K562 (cell line): ENCODE data around the gene POLD1. TPM values are rescaled to one million over a fixed set of nuclear protein-coding genes. Genes with fewer than 3 reads are reported as not detected.

Source experiments
- ATAC-seq: fragments of 200-7000 bp; cut with Tn5 transposase; 3 replicates; pipeline ENCODE4 v1.9.1; 2020; ENCODE audit warnings: moderate library complexity
- BruUV-seq: library from RNA; stranded (reverse); fragments of 400-500 nt; replicated peaks from 2 replicates; lab custom pipeline; 2021; lab: Mats Ljungman, UMichigan
- CTCF ChIA-PET: fragments of 300-600 bp; formaldehyde crosslinking; extraction: SDS; loops from one replicate; lab custom pipeline; 2021; ENCODE audit warnings: low intra/inter-chr PET ratio; lab: Yijun Ruan, JAX
- POLR2A ChIA-PET: fragments of 300-600, 350-650 bp; sonication (Branson Sonifier 250); formaldehyde crosslinking; extraction: SDS; loops from one replicate; lab custom pipeline; 2021; ENCODE audit warnings: antibody characterized with exemption, inconsistent platforms; lab: Yijun Ruan, JAX
- DNase-seq, 4 experiments: peaks; one replicate each; pipeline versions ENCODE4 v3.0.0 to v3.0.0-alpha.2; 2011 to 2018; ENCODE audit warnings: low spot score in 3 of 4, mixed read lengths in 3 of 4; ENCODE audit errors: extremely low read depth in 1 of 4
- FAIRE-seq: peaks from 2 replicates; lab custom pipeline; 2011; peaks lifted over from hg19 to GRCh38; lab: Jason Lieb, UNC
- H2AFZ ChIP-seq: 2 replicates; pipeline ENCODE4 v1.6.0; 2011; ENCODE audit warnings: low read depth, low read length, control low read depth, inconsistent platforms
- H3K27ac ChIP-seq: fragments of 200-600 bp; 3 replicates; pipeline ENCODE4 v1.8.0; 2011; ENCODE audit warnings: low read depth, mild to moderate bottlenecking, control low read depth, inconsistent platforms, low read length, moderate library complexity, mixed read lengths; ENCODE audit errors: extremely low read depth
- H3K27me3 ChIP-seq, 2 experiments: fragments of 300-600 bp in 1 of 2; 2 replicates in 1 of 2; 3 replicates in 1 of 2; pipeline versions ENCODE4 v1.6.0 to v1.8.0; 2011; ENCODE audit warnings: inconsistent platforms in 2 of 2, low read length in 2 of 2, mild to moderate bottlenecking in 1 of 2, mixed read lengths in 1 of 2, moderate library complexity in 1 of 2; ENCODE audit not compliant: control insufficient read depth in 2 of 2, insufficient read depth in 2 of 2
- H3K36me3 ChIP-seq: fragments of 300-600 bp; 3 replicates; pipeline ENCODE4 v1.8.0; 2011; ENCODE audit warnings: mild to moderate bottlenecking, low read length, inconsistent platforms; ENCODE audit not compliant: control insufficient read depth, insufficient read depth
- H3K4me1 ChIP-seq, 2 experiments: fragments of 200-600 bp in 1 of 2; replicated peaks in 1 of 2; 2 replicates in 1 of 2; 3 replicates in 1 of 2; pipeline versions ENCODE4 v1.5.1 to v1.8.0; 2011; ENCODE audit warnings: inconsistent platforms in 2 of 2, low read length in 2 of 2, mild to moderate bottlenecking in 1 of 2, mixed read lengths in 1 of 2, moderate library complexity in 1 of 2; ENCODE audit not compliant: control insufficient read depth in 2 of 2, insufficient read depth in 2 of 2
- H3K4me2 ChIP-seq: 2 replicates; pipeline ENCODE4 v1.6.1; 2011; ENCODE audit warnings: low read length, control low read depth, inconsistent platforms, mixed read lengths; ENCODE audit not compliant: insufficient read depth
- H3K4me3 ChIP-seq: fragments of 200-600 bp; sonication (generic), shearing (Covaris generic); 2 replicates; pipeline ENCODE4 v1.5.1; 2016; ENCODE audit warnings: control low read depth, inconsistent platforms
- H3K79me2 ChIP-seq: fragments of 200-600 bp; 3 replicates; pipeline ENCODE4 v1.8.0; 2011; ENCODE audit warnings: low read length, inconsistent platforms; ENCODE audit not compliant: control insufficient read depth, insufficient read depth
- H3K9ac ChIP-seq, 2 experiments: 2 replicates each; pipeline versions ENCODE4 v1.6.0 to v1.6.1; 2011; ENCODE audit warnings: low read depth in 2 of 2, low read length in 2 of 2, control low read depth in 1 of 2, inconsistent platforms in 1 of 2, mild to moderate bottlenecking in 1 of 2, mixed read lengths in 1 of 2; ENCODE audit not compliant: insufficient read depth in 1 of 2
- H3K9me1 ChIP-seq: one replicate; pipeline ENCODE4 v1.6.0; 2011; ENCODE audit warnings: inconsistent platforms, mild to moderate bottlenecking, low read length, moderate library complexity; ENCODE audit not compliant: control insufficient read depth, insufficient read depth
- H3K9me3 ChIP-seq: replicated peaks from 2 replicates; pipeline ENCODE4 v1.5.1; 2011; ENCODE audit warnings: low read depth, low read length, inconsistent platforms; ENCODE audit not compliant: control insufficient read depth, insufficient read depth
- H4K20me1 ChIP-seq: replicated peaks from 2 replicates; pipeline ENCODE4 v1.6.1; 2011; ENCODE audit warnings: low read length, inconsistent platforms, mixed read lengths; ENCODE audit not compliant: control insufficient read depth, insufficient read depth
- BCOR ChIP-seq: fragments of 450-650 bp; IDR thresholded peaks from 2 replicates; pipeline ENCODE4 v1.6.1; 2016
- CC2D1A ChIP-seq: fragments of 450-650 bp; IDR thresholded peaks from 2 replicates; pipeline ENCODE4 v1.6.1; 2017; ENCODE audit warnings: mild to moderate bottlenecking
- FOXP4 ChIP-seq: sonication (generic); formaldehyde crosslinking; IDR thresholded peaks from 2 replicates; pipeline ENCODE4 v1.8.0; 2022; ENCODE audit warnings: mild to moderate bottlenecking, missing genetic modification reagents, borderline replicate concordance
- MBD2 ChIP-seq: sonication (generic); IDR thresholded peaks from 2 replicates; pipeline ENCODE4 v1.6.1; 2016; ENCODE audit warnings: low read depth, borderline replicate concordance
- ZNF239 ChIP-seq: fragments of 250-450 bp; sonication (Bioruptor Pico); IDR thresholded peaks from 2 replicates; pipeline ENCODE4 v1.4.0; 2020; ENCODE audit warnings: mild to moderate bottlenecking
- ZNF354B ChIP-seq: fragments of 250-450 bp; sonication (Bioruptor Pico); IDR thresholded peaks from 2 replicates; pipeline ENCODE4 v1.4.0; 2020
- ZNF507 ChIP-seq: conservative IDR thresholded peaks from 2 replicates; pipeline ENCODE4 v1.6.1; 2017; ENCODE audit warnings: missing genetic modification characterization, missing compliant biosample characterization
- WGBS: fragments of 100-300 bp; shearing (Covaris generic); methylation state at CpG from one replicate; pipeline ENCODE4 v1.1.6; 2016; ENCODE audit warnings: low coverage, mixed read lengths; ENCODE audit not compliant: insufficient coverage; ENCODE audit errors: missing lambda C conversion rate; 5-methylcytosine and 5-hydroxymethylcytosine counted together
- in situ Hi-C: fragments of 300-500 bp; cut with MboI; formaldehyde crosslinking; loops from 4 replicates; pipeline ENCODE4 v1.15.0; 2018; ENCODE audit warnings: inconsistent platforms, mixed read lengths
- intact Hi-C: fragments of 100-400 bp; cut with micrococcal nuclease; formaldehyde crosslinking; loops from 2 replicates; pipeline ENCODE4 v1.14.2; 2022
- polyA plus RNA-seq, 8 experiments: library from polyadenylated mRNA; depleted of rRNA in 4 of 8; stranded (reverse) in 5 of 8; unstranded in 3 of 8; fragments of >200 nt; fragmentation: Nextera tagmentation in 2 of 8; fragmentation: Illumina TruSeq in 1 of 8; extraction: Ambion mirVana in 2 of 8; extraction: Trizol in 1 of 8; gene quantifications; 2 replicates each; pipeline versions ENCODE4 v1.2.1 to v1.2.3, GENCODE V29; 2011 to 2014; ENCODE audit warnings: inconsistent platforms in 1 of 8, missing spikeins in 1 of 8
- total RNA-seq, 7 experiments: library from RNA; depleted of rRNA in 6 of 7; stranded (reverse); fragments of >200 nt in 6 of 7; fragmentation: Illumina TruSeq in 2 of 7; extraction: Trizol in 2 of 7; gene quantifications; 2 replicates each; pipeline versions ENCODE4 v1.2.1 to v1.2.3, GENCODE V29; 2011 to 2021; ENCODE audit warnings: low replicate concordance in 1 of 7

The POLD1 gene
- total and polyA plus RNA-seq, 9 of the 15 experiments (the other 6 are each of a cell fraction or from before 2014, with no cell fraction given) = 1.3 to 312 (median 47.8) TPM

- no peak overlapping the region for H3K27ac ChIP-seq
- intact Hi-C loops = no loop called here
- no peak for TF ChIP-seq ZNF239 (CRISPR knock-in tag)
- 0 out of 2 replicates have a peak, but pooled peaks have one; percentile 14 for TF ChIP-seq BCOR
- TF ChIP-seq MBD2 = no peak
- no peaks in the 10 kb centered on the region for H3K27me3 ChIP-seq
- FAIRE-seq (no peak), DNase-seq (no peak), ATAC-seq (no peak)
- ChIA-PET CTCF (no interaction called here), POLR2A (interaction anchor here (0.6 to 1.1 kb wide), 3 partner anchors 36 to 1296 kb away, joined by 4 read pairs; partner anchors contain the start of gene LIN7B)
- no peak overlapping the region for H3K4me3 ChIP-seq
- H3K4me1 ChIP-seq = peaks cover 7 to 32% of the 10 kb centered on the region in 2 experiments
- H4K20me1 ChIP-seq = no peaks in the 10 kb centered on the region
- no peak overlapping the region for H2AFZ ChIP-seq
- H3K36me3 ChIP-seq = peaks cover 83% of the 10 kb centered on the region; the same call in 2 of the 3 replicates
- in situ Hi-C loops = no loop called here
- H3K79me2 ChIP-seq = no peaks in the 10 kb centered on the region
- no peak overlapping the region for H3K4me2 ChIP-seq
- BruUV-seq = no TSS peak
- H3K9me3 ChIP-seq = no peaks in the 10 kb centered on the region
- WGBS = 95% methylated on average over 10 of the region's 10 CpGs
- no peak overlapping the region for H3K9ac ChIP-seq
- H3K9me1 ChIP-seq = no peaks in the 10 kb centered on the region
Observed at GRCh38 chr19:50410109-50410508, 26.0 kb downstream of the POLD1 start.

- peak; percentile 97 for TF ChIP-seq ZNF507 (tag)
- TF ChIP-seq CC2D1A = no peak
- 0 out of 2 replicates have a peak, but pooled peaks have one; percentile 63 for TF ChIP-seq ZNF354B (CRISPR knock-in tag)
- no peak for TF ChIP-seq FOXP4 (CRISPR knock-in tag)
Observed at GRCh38 chr19:50412419-50412818, 28.3 kb downstream of the POLD1 start.

More at GRCh38 chr19:50412419-50412818, 28.3 kb downstream of the POLD1 start:
- in situ Hi-C loops (no loop called here), intact Hi-C loops (no loop called here)
- H3K9ac ChIP-seq = no peak overlapping the region
- H3K9me1 ChIP-seq = no peaks in the 10 kb centered on the region
- peaks cover 80% of the 10 kb centered on the region; the same call in 2 of the 3 replicates for H3K36me3 ChIP-seq
- no peak overlapping the region for H3K4me3 ChIP-seq
- H2AFZ ChIP-seq = no peak overlapping the region
- 85% methylated on average over 2 of the region's 2 CpGs for WGBS
- H3K27ac ChIP-seq = no peak overlapping the region
- no peak for FAIRE-seq
- no peak for DNase-seq
- no TSS peak for BruUV-seq
- H4K20me1 ChIP-seq = no peaks in the 10 kb centered on the region
- ATAC-seq = no peak
- POLR2A ChIA-PET = interaction anchor here (0.5 to 1.2 kb wide), 5 partner anchors 27 to 303 kb away, joined by 3 to 5 read pairs (median 3); partner anchors contain the start of gene POLD1
- H3K9me3 ChIP-seq = no peaks in the 10 kb centered on the region
- no peak overlapping the region for H3K4me2 ChIP-seq
- no peaks in the 10 kb centered on the region for H3K79me2 ChIP-seq
- no peaks in the 10 kb centered on the region for H3K27me3 ChIP-seq
- CTCF ChIA-PET = interaction anchor here (0.7 kb wide), 1 partner anchor 32 kb away, joined by 4 read pairs; no protein-coding TSS in a partner anchor
- peaks cover 13 to 48% of the 10 kb centered on the region in 2 experiments for H3K4me1 ChIP-seq
